HG03575 (cell line): Measurements from ENCODE around the gene PAPSS1.
"Not testable (repeated sequence)": the region's sequence is repeated elsewhere in the genome, so short reads cannot be mapped to it uniquely, and the experiment has no call there.

Experiments used
- ATAC-seq: cut with Tn5 transposase; IDR thresholded peaks from one replicate; pipeline ENCODE4 v1.9.1; 2021; ENCODE audit not compliant: unreplicated experiment, insufficient number of reproducible peaks, low FRiP score; ENCODE audit errors: extremely low read depth

Gene PAPSS1

DNA sequence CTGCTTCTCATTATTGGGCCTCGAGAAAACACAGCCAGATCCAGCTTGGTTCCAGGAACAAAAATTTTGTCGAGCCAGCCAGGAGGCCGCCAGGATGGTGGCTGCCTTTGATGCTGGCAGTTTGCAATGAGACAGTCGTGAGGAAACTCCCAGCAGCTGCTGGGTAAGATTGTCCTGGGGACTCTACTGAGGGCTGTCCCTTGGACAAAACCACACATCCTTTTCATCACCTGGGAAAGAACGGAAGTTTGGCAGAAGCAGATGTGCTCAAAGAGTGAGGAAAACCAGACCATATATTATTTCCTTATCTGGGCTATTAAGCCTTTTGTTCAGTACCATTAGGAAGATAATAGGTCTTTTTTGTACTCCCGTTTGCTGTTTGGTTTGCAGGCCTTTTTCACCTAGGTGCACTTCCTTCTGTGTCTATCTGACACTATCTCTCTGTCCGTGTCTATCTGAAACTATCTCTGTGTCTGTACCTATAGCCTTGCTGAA, 13.4 kb upstream of the PAPSS1 start:
- ATAC-seq = no peak

- not testable (repeated sequence) for ATAC-seq
Measured at GRCh38 chr4:107729050-107729449, 9.0 kb upstream of the PAPSS1 start.

DNA sequence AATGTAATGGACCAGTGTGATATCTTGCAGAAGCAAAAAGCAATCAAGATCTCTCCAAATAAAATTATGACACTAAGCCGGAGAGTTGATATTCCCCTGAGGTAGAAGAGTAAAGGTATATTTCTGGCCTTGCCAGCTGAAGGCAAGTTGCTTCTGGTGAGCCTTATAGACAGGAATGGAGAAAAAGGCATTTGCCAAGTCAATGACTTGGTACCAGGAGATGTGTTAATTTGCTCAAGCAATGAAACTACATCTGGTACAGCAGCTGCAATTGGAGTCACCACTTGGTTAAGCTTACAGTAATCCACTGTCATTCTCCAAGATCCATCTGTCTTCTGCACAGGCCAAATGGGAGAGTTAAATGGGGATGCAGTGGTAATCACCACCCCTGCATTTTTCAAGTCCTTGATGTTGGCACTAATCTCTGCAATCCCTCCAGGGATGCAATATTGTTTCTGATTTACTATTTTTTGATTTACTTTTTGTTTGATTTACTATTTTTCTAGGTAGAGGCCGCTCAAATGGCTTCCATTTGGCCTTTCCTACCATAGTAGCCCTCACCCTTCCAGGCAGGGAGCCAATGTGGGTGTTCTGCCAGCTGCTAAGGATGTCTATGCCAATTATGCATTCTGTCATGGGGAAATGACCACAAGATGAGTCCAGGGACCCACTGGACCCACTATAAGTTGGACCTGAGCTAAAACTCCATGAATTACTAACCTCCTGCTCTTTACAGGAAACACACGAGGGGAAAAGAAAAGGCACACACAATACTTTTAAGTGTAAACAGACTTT, 6.3 kb upstream of the PAPSS1 start:
- ATAC-seq = not testable (repeated sequence)

DNA sequence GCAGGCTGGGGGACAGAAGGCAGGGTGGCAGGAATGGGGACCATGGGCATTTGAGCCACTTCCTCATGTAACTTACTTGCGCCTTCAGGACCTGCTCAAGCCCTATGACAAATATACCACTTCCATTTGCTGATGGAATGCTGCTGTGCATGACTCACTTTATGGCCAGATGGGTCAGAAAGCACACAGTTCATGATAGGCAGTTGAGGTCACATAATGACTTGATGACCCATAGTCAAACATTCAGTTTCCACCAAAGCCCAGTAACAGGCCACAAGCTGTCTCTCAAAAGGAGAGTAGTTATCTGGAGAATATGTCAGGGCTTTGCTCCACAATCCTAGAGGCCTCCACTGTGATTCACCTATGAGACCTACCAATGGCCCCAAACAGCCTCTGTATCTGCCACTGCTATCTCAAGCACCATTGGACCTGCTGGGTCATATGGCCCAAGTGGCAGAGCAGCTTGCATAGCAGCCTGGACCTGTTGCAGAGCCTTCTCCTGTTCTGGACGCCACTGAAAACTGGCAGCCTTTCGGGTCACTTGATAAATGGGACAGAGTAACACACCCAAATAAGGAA, 5.3 kb upstream of the PAPSS1 start:
- ATAC-seq = no peak

DNA sequence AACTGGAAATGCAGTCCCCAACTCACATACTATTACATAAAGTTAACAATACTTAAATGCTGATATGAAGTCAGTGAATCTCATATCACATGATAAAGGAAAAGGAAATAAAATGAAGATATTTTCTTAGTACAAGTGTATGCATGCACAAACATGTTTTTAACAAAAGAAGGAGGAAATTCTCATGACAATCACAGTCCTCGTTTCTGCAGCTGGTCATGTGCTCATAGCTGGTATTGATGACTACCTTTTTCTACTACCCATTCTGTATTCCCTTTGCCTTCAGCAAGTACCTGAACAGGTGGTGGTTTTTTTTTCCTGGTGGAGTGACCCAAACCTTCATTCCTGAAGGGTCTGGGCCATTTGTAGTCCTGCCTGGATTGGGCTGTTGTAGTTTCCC, 3.3 kb upstream of the PAPSS1 start:
- not testable (repeated sequence) for ATAC-seq

- no peak for ATAC-seq
Measured at GRCh38 chr4:107721436-107722100, 1.5 kb upstream of the PAPSS1 start.

- ATAC-seq = no peak
Measured at GRCh38 chr4:107719207-107719921, 670 bp downstream of the PAPSS1 start.

GRCh38 chr4:107718351-107718965, 1.6 kb downstream of the PAPSS1 start:
- peak; percentile 26 for ATAC-seq

DNA sequence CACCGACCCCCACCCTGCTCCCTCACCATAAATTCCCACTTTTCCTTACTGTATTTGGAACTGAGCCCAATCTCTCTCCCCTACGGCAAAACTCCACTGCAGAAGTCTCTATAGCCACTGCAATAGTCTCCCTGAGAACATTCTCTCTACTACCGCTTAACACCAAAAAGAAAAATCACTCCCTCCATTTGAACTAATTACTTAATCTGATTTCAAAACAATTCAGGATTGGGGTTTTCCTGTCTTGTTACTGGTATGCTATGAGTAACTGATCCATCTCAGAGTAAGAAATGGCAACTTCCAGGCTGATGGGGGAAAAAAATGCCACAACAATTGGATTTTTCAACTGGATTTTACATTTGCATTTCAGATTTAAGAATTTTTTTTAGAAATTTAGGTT, 5.8 kb downstream of the PAPSS1 start:
- ATAC-seq = no peak

GRCh38 chr4:107712236-107712635, 7.8 kb downstream of the PAPSS1 start:
- ATAC-seq = no peak

GRCh38 chr4:107711831-107712230, 8.2 kb downstream of the PAPSS1 start:
- no peak for ATAC-seq

DNA sequence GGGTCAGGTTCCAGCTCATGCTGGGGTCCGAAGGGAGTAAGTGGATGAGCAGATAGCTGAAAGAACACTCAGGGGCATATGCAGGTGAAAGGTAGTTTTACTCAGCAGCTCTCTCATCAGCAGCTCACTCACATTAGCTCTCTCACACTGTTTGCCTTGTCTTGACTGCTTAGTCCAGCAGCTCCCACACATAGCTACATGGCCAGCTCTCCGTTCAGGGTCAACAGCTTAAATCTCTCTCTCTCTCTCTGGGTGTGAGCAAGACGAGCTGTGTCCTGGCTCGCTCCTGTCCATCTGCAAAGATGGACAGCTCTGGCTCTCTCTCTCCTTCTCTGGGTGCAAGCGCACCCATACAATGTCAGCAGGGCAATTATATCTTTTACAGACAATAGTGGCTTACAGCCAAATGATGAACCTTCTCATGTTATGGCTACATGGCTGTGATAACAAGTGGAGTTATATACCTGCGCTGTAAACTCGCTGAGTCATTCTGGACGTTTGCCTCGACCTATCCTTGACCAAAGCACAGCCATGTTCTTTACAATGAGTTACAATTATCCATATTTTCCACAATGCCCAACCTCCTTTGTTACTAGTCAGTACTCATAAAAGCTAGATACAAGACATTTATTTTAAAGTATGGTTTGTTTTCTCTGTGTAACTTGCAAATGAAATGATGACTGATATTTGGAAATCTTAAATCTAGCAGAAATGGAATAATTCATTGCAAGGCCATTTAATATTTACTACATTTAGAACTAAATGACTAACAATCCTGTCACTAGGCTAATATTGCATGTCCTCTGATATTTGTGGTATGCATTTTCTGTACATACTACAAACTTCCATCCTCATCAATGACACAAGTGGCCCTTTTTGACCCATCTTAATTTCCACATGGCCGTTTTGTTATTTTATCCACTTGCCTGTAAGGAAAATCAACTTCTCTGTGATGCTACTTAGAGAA, 9.3 kb downstream of the PAPSS1 start:
- no peak for ATAC-seq

DNA sequence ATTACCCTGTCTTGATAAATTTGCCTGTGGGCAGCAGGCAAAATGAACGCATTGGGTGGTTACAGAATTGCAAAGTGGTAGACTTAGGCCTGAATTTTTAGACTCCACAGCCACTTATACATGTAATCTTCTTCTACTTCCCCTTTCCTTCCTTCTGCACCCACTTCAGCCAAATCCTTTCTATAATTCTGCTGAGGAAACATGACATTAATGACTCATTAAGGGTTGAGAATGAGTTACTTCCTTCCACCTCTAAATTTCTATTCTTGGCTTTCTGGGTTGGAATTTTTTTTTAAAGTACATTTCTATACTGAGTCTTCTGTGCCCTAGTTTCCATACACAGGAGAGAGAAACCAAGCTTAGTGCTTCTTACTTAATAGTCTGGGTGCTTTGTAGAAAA, 10.1 kb downstream of the PAPSS1 start:
- no peak for ATAC-seq

GRCh38 chr4:107708225-107708624, 11.8 kb downstream of the PAPSS1 start:
- no peak for ATAC-seq

DNA sequence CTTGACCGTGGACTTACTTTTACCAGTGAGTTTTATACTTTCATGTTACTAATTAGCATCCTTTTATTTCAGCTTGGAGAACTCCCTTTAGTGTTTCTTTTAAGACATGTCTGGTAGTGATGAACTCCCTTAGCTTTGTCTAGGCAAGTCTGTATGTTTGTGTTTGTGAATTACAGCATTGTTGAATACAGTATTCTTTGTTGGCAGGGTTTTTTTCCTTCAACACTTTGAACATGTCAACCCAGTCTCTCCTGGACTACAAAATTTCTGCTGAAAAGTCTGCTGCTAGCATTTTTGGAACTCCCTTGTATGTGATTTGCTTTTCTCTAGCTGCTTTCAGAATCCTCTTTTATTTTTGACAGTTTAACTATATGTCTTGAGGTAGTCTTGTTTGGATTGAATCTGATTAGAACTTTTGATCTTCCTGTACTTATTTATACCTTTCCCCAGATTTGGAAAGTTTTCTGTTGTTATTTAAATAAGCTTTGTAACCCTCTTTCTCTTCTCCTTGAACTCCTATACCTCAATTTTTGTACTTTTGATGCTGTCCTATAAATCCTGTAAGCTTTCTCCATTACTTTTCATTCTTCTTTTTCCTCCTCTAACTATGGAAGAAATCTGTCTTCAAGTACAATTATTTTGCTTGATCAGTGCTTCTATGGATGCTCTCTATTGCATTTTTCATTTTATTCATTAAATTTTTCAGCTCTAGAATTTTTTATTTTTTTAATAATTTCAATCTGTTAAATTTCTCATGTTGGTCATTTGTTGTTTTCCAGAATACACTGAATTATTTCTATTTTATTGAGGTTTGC, 14.1 kb downstream of the PAPSS1 start:
- ATAC-seq = no peak

DNA sequence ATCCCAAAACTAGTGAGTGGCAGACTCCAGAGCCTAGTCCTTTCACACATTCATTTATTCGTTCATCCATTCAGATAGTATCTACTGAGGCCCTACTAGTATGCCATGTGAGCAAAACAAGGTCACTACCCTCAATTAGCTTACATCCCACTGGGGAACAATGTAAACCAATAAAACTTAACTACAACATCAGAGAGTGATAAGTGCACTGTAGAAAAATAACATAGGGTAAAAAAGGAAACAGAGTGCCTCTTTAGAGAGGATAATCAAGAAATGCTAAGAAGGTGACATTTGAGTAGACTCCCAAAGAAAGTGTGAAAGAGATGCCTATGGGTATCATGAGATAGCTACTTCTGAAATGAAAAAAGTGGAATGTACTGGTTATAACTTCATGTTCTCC, 18.5 kb downstream of the PAPSS1 start:
- ATAC-seq = no peak

DNA sequence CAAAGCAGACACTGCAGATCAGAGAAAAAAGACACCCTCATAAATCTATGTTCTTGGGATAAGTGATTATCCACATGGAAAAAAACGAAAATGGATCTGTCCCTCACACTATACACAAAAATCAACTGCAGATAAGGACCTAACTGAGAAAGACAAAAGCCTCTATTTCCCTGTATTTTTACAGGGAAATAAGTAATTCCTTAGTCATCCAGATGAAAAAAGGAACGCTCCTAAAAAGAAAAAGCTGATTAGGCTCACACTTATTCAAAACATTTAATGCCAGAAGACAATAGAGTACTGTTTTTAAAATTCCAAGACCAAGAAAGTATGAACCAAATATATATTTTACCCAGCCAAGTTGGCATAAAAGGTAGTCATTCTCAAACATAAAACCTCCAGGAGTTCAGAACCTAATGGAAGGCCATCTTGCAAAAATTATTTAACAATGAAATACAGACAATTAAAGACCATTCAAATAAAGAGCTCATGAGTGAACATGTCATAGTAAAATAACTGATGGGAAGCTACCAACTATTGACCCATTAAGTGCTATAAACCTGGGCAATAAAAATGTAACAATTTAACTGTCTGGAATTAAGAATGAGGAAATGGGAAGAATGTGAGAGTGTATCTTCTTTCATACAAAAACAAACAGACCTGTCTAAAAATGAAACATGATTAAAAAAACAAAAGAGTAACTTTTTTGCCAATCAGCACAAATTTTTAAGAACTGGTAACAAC, 20.4 kb downstream of the PAPSS1 start:
- ATAC-seq = no peak
